Measurements from ENCODE around the gene CDC34.

The CDC34 gene

DNA sequence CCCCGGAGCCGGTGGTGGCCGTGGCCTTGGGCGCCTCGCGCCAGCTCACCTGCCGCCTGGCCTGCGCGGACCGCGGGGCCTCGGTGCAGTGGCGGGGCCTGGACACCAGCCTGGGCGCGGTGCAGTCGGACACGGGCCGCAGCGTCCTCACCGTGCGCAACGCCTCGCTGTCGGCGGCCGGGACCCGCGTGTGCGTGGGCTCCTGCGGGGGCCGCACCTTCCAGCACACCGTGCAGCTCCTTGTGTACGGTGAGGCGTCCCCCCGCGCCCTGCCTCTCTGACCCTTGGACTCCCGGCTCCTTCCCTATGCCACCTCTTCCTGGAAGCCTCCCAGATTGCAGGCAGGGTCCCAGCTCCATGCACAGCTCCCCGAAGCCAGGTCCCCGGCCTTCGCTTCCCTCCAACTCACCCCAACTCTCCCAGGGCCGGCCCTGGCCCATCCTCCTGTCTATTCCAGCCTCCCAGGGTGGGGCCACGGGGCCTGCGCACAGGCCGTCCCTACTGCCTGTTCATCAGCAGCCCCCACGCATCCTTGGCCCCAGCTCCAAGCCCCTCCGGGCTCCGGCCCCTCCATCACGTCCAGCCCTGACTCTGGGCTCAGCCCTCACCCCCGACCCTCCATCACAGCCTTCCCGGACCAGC is 33.6 kb upstream of the CDC34 start:
- no peak for DNase-seq

DNA sequence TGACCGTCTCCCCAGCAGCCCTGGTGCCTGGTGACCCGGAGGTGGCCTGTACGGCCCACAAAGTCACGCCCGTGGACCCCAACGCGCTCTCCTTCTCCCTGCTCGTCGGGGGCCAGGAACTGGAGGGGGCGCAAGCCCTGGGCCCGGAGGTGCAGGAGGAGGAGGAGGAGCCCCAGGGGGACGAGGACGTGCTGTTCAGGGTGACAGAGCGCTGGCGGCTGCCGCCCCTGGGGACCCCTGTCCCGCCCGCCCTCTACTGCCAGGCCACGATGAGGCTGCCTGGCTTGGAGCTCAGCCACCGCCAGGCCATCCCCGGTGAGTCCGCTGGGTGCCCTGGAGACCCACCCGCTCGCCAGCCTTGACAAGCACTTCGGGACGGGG is 33.1 kb upstream of the CDC34 start:
- peak in 1 of 2 experiments; percentile 20 for DNase-seq

DNA sequence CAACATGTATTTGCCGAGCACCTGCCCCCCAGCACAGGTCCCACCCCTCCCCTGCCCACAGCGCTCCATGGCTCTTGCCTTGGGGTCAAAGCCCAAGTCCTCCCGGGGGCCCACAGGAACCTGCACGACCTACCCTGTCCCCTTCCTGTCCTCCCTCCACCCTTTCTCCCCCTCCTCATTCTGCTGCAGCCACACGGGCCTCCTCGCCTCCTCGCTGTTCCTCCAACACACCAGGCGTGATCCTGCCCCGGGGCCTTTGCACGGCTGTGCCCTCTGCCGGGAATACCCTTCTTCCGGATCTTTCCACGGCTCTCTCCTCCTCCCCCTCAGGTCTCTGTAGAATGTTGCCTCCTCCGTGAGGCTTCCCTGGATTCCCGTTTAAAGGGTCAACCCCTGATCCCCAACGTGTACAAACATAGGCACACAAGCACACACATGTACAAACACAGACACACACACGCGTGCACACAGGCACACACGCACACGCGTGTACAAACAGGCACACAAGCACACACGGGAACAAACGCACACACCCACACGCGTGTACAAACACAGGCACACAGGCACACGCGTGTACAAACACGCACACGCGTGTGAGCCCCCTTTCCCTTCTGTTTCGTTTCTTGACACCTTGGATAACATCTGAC is 32.5 kb upstream of the CDC34 start:
- no peak for DNase-seq

DNA sequence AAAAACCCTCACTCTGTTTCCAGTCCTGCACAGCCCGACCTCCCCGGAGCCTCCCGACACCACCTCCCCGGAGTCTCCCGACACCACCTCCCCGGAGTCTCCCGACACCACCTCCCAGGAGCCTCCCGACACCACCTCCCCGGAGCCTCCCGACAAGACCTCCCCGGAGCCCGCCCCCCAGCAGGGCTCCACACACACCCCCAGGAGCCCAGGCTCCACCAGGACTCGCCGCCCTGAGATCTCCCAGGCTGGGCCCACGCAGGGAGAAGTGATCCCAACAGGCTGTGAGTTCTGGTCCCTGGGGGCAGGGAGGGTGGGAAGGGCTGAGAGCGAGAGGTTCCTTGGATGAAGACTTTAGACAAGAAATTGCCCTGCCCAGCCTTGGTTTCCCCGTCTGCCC is 29.9 kb upstream of the CDC34 start:
- no peak for DNase-seq

GRCh38 chr19:504616-505015 is 26.9 kb upstream of the CDC34 start:
- no peak for DNase-seq

DNA sequence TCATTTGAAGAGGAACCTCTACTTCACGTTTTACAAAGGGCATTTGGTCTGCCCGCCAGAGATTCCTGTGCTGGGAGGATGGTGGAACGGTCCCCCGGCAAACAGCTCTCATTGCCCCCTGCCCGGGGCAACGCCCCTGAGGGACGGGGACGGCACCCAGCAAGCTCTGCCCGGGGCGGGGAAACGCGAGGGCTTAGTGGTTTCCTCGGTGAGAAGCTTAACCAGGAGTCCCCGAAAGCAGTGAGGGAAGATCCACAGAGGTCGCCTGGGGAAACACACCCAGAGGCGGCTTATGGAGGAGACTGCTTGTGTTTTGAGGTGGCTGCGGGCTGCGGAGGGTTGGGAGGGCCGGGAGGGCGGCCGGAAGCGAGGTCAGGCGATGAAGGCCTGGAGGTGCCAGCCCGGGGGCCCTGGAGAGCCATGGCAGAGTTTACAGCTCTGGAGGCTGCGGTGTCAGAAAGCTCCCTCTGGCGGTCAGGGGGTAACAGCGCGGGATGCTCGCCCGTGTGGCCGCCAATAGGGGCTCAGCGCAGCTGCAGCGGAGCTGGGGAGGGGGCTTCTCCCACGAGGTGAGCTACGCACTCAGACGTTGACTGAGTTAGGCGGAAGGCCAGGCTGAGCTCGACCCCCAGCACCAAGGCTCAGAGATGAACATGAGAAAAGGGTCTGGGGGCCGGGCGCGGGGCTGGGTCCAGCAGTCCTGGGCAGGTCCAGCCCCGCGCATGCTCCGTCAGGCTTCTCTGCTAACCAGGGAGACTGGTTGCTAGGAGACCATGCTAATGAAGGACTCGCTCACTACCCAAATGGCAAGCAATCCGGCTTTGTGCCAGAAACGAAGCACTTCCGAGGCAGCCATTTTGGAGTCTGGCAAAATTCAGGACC is 24.9 kb upstream of the CDC34 start:
- DNase-seq, result peak; percentile 100

GRCh38 chr19:507286-508203 is 24.0 kb upstream of the CDC34 start, which contains the start of gene TPGS1:
TSS of gene TPGS1 (plus strand) at chr19:507497. CDS start at chr19:507507, 10 bp downstream.
- DNase-seq, result peak; percentile 66 to 88

DNA sequence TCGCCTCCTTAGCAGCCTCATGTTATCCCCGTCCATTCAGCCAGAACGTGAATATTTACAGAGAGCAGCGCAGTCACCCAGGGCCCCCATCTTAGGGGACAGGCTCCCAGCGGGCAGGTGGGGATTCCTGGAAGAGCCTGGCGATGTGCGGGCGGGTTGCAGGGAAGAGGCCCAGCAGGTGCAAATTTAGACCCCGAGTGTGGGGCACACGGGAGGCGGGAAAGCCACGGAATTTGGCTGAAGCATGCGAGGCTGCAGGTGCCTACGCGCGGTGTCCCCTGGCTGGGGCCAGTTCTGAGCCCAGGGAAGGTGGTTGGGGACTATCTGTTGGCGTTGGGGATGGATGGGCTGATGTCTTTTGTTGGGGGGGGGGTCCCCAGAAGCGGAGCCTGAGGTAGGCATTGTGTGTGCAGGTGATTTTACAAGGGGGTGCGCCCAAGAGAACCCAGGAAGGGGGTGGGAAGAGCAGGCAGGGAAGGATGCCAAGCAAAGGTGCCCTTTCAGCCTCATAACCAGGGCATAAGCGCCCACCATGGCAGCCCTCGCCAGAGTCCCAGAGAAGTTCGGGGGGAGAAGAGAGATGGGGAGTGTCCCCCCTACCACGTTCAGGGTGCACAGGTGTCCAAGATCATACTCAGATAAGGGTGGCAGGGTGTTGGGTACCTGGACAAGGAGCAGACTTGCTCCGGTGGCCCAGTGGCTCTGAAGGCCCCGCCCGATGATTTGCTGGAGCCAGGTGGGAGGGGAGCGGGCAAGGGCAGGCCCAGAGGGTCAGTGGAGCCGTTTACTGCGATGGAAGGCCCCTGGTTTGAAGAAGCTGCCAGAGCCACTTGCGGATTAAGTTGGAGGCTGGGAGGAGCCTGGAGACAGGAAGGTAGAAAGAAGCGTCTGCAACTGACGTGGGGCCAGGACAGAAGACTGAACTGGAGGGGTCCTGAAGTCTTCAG is 23.1 kb upstream of the CDC34 start:
- no peak for DNase-seq

GRCh38 chr19:510606-511100 is 20.9 kb upstream of the CDC34 start:
- DNase-seq, result peak; percentile 58 to 86

DNA sequence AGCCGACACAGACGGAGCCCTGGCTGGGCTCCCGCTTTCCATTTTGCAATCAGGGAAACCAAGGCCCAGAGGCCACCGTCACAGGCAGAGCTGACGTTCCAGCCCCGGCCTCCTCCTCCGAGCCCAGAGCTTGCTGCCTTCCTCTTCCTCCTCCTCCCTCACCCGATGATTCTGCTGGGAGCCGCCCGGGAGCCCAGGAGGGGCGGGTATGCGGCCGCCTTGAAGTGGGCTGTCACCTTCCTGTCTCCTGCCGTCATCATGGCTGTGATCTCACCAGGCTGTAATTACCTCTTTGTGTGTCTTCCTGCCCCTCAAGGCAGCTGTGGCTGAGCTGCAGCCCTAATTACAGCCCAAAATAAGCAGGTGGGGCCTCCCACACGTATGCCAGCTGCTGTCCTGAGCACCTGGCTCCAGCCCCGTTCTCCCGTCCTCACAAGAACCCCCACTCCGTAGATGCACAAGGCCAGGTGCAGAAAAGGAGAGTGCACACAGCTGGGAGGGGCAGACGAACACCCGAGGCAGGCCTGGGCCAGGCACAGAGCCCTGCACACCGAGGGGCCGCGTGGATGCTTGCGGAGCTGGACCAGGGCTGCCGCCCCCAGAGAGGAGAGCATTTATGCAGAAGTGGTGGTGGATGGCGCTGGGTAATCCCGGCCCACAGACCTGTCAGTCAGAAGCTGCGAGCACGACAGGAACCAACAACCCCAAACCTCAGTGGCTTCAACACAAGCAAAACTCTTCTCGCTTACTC is 20.3 kb upstream of the CDC34 start:
- no peak for DNase-seq

- DNase-seq, result no peak
These were observed 18.8 kb upstream of the CDC34 start for GRCh38 chr19:512547-513365.

DNA sequence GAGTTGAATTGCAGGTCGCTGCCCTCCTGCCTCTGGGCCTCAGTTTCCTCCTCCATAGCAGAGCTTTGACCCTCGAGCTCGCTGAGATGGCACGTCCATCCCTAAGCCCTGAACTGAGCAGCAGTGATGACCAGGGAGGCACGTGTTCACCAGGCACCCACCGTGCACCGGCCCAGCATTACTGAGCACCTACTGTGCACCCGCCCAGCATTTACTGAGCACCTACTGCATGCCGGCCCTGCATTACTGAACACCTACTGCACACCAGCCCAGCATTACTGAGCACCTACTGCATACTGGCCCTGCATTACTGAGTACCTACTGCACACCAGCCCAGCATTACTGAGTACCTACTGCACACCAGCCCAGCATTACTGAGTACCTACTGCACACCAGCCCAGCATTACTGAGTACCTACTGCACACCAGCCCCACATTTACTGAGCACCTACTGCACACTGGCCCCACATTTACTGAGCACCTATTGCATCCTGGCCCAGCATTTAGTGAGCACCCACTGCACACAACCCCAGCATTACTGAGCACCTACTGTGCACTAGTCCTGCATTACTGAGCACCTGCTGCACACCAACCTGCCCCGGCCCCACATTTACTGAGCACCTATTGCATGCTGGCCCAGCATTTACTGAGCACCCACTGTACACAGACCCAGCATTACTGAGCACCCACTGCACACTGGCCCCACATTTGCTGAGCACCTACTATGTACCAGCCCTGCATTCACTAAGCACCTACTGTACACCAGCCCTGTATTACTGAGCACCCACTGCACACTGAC is 18.0 kb upstream of the CDC34 start:
- no peak for DNase-seq

GRCh38 chr19:514166-514663 is 17.3 kb upstream of the CDC34 start:
- no peak for DNase-seq

- no peak for DNase-seq
These were observed 13.6 kb upstream of the CDC34 start for GRCh38 chr19:517721-518597.

DNA sequence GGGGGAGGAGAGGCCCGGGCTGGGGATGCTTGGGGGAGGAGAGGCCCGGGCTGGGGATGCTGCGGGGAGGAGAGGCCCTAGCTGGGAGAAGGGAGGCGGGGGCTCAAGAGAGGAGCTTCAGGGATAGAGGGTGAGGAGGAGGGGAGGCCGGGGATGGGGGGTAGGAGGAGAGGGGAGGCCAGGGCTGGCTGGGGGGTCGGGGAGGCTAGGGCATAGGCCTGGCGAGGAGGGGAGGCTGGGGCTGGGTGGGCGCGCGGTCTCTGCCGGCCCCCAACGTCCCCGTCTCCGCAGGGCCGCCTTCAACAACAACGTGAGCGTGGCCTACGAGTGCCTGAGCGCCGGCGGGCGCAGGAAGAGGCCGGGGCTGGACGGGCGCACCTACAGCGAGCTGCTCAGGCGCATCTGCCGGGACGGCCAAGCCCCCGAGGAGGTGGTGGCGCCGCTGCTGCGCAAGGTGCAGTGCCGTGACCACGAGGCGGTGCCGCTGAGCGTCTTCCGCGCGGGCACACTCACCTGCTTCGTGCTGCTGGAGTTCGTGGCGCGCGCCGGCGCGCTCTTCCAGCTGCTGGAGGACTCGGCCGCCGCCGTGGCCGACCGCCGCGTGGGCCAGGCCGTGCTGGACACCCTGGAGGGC is 12.8 kb upstream of the CDC34 start:
- DNase-seq, result no peak

DNA sequence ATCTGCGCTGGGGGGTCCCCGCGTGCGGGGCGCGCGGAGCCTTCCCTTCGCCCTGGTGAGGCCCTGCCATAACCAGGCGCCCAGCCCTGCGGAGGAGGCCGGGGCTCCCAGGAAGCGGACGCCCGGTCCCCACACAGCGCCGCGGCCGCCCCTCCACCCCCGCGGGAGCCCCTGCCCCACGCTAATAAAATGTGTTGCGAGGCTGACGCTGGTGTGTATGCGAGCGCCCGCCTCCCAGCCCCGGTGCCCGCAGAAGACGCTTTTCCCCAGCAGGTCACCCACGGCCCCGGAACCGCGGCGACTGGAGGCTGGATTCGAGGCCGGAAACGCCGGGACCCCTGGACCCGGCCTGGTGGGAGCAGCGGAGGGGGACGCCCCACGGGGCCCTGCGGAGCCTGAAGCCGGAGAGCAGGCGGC is 12.1 kb upstream of the CDC34 start:
- DNase-seq, result no peak

DNA sequence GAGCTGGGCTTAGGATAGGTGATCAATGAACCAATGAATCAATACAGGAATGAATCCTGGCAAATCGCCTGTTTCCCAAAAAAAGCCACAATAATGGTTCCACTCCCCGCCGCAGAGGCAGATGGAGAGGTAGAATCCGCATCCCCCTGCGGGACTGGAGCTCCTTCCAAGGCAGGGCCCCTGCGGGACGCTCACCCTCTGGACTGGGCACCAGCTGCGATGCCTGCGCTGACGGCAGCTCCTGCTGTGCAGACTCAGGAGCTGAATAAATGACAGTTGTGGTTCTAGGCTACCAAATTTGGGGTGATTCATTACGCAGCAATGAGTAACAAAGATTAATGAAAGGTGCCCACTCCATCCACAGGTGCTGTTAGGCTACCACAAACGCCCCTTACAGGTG is 8.8 kb upstream of the CDC34 start:
- no peak for DNase-seq

Measured in NCI-H524 (cell line).